Activated T-helper 2 cell treated with anti-CD3 and anti-CD28 coated beads, Interferon-gamma antibody, Interleukin-2, Interleukin-4, amounts not matched to agents 10 μg/mL and 5 μg/mL and 100 μg/mL, durations not matched to agents 14 hours and 24 hours and 36 hours (primary cell): ENCODE results near the gene FAM217B. TPM values are rescaled to one million over a fixed set of nuclear protein-coding genes. Genes with fewer than 3 reads are reported as not detected.
"Not testable (repeated sequence)": the region's sequence is repeated elsewhere in the genome, so short reads cannot be mapped to it uniquely, and the experiment has no call there.

ENCODE experiments used
- DNase-seq: peaks from one replicate; pipeline ENCODE4 v3.0.0; 2021; ENCODE audit warnings: low spot score
- H3K27ac Mint-ChIP-seq: one replicate; pipeline ENCODE4 v1.8.0; 2021; ENCODE audit warnings: mixed read lengths
- H3K27me3 Mint-ChIP-seq: one replicate; pipeline ENCODE4 v1.8.0; 2021; ENCODE audit warnings: low read depth, mixed read lengths
- H3K36me3 Mint-ChIP-seq: one replicate; pipeline ENCODE4 v1.8.0; 2021; ENCODE audit warnings: low read depth, mixed read lengths
- H3K4me1 Mint-ChIP-seq: one replicate; pipeline ENCODE4 v1.8.0; 2021; ENCODE audit warnings: low read depth, mixed read lengths
- H3K4me3 Mint-ChIP-seq: one replicate; pipeline ENCODE4 v1.8.0; 2021; ENCODE audit warnings: low read depth, mild to moderate bottlenecking, moderate library complexity, mixed read lengths
- H3K9me3 Mint-ChIP-seq: one replicate; pipeline ENCODE4 v1.8.0; 2021; ENCODE audit warnings: mixed read lengths
- intact Hi-C: fragments of 100-400 bp; cut with micrococcal nuclease; formaldehyde crosslinking; loops from one replicate; pipeline ENCODE4 v1.15.1; 2023
- total RNA-seq: library from RNA; stranded (reverse); gene quantifications from 2 replicates; pipeline ENCODE4 v1.2.3, GENCODE V29; 2022

FAM217B gene
- total RNA-seq, 1 donor from 2014 or later: 27.8 TPM

DNA sequence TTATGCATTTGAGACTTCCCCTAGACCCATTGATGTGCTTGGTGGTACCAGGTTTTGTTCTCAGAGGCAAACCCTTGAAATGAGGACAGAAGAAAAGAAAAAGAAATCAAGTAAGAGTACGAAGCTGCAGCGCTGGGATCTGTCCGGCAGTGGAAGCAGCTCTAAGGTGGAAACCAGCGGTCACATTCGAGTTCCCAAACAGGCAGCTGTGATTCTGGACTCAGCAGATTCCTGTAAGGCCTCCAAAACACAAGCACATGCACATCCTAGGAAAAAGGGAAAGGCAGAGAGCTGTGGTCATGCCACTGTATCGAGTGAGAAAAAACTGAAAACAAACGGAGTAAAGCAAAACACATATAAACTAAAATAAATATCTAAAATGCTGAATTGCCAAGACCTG, 4.5 kb downstream of the FAM217B start:
- Mint-ChIP-seq H3K4me3 (no peak overlapping the region), H3K27ac (no peak overlapping the region), H3K9me3 (no peaks in the 10 kb centered on the region), H3K4me1 (peaks cover 26% of the 10 kb centered on the region), H3K36me3 (peaks cover 33% of the 10 kb centered on the region), H3K27me3 (no peaks in the 10 kb centered on the region)
- DNase-seq: no peak
- intact Hi-C loops: loop anchor here (10.0 kb wide), 1 partner anchor 320 kb away; no protein-coding TSS in a partner anchor

- intact Hi-C loops: loop anchor here (10.0 kb wide), 1 partner anchor 320 kb away; no protein-coding TSS in a partner anchor
- no peaks in the 10 kb centered on the region for H3K9me3 Mint-ChIP-seq
- H3K36me3 Mint-ChIP-seq: peaks cover 33% of the 10 kb centered on the region
- H3K4me3 Mint-ChIP-seq: no peak overlapping the region
- no peak for DNase-seq
- no peaks in the 10 kb centered on the region for H3K27me3 Mint-ChIP-seq
- no peak overlapping the region for H3K27ac Mint-ChIP-seq
- peaks cover 26% of the 10 kb centered on the region for H3K4me1 Mint-ChIP-seq
Measured at GRCh38 chr20:59945175-59945574, 5.0 kb downstream of the FAM217B start.

- H3K27ac Mint-ChIP-seq: no peak overlapping the region
- DNase-seq: no peak
- intact Hi-C loops: loop anchor here (10.0 kb wide), 1 partner anchor 319 kb away; no protein-coding TSS in a partner anchor
- H3K9me3 Mint-ChIP-seq: no peaks in the 10 kb centered on the region
- no peak overlapping the region for H3K4me3 Mint-ChIP-seq
- peaks cover 26% of the 10 kb centered on the region for H3K4me1 Mint-ChIP-seq
- H3K36me3 Mint-ChIP-seq: peaks cover 33% of the 10 kb centered on the region
- no peaks in the 10 kb centered on the region for H3K27me3 Mint-ChIP-seq
Measured at GRCh38 chr20:59945731-59946130, 5.5 kb downstream of the FAM217B start.

- no peak for DNase-seq
- no peaks in the 10 kb centered on the region for H3K9me3 Mint-ChIP-seq
- H3K36me3 Mint-ChIP-seq: peaks cover 26% of the 10 kb centered on the region
- H3K27me3 Mint-ChIP-seq: no peaks in the 10 kb centered on the region
- peaks cover 14% of the 10 kb centered on the region for H3K4me1 Mint-ChIP-seq
- intact Hi-C loops: loop anchor here (10.0 kb wide), 1 partner anchor 317 kb away; no protein-coding TSS in a partner anchor
- H3K4me3 Mint-ChIP-seq: no peak overlapping the region
- no peak overlapping the region for H3K27ac Mint-ChIP-seq
Measured at GRCh38 chr20:59947376-59947775, 7.2 kb downstream of the FAM217B start.

- no peak overlapping the region for H3K27ac Mint-ChIP-seq
- H3K36me3 Mint-ChIP-seq: peaks cover 26% of the 10 kb centered on the region
- H3K27me3 Mint-ChIP-seq: no peaks in the 10 kb centered on the region
- no peak overlapping the region for H3K4me3 Mint-ChIP-seq
- no peaks in the 10 kb centered on the region for H3K9me3 Mint-ChIP-seq
- intact Hi-C loops: loop anchor here (10.0 kb wide), 1 partner anchor 317 kb away; no protein-coding TSS in a partner anchor
- H3K4me1 Mint-ChIP-seq: peaks cover 14% of the 10 kb centered on the region
- DNase-seq: no peak
Measured at GRCh38 chr20:59948212-59948611, 8.0 kb downstream of the FAM217B start.

- H3K4me3 Mint-ChIP-seq: peak overlapping the region; percentile 28
- peaks cover 21% of the 10 kb centered on the region for H3K36me3 Mint-ChIP-seq
- intact Hi-C loops: loop anchor here (10.0 kb wide), 1 partner anchor 316 kb away; no protein-coding TSS in a partner anchor
- peak overlapping the region; percentile 84 for H3K27ac Mint-ChIP-seq
- DNase-seq: no peak
- H3K4me1 Mint-ChIP-seq: peaks cover 14% of the 10 kb centered on the region
- H3K27me3 Mint-ChIP-seq: no peaks in the 10 kb centered on the region
- H3K9me3 Mint-ChIP-seq: no peaks in the 10 kb centered on the region
Measured at GRCh38 chr20:59948828-59949720, 8.9 kb downstream of the FAM217B start.

DNA sequence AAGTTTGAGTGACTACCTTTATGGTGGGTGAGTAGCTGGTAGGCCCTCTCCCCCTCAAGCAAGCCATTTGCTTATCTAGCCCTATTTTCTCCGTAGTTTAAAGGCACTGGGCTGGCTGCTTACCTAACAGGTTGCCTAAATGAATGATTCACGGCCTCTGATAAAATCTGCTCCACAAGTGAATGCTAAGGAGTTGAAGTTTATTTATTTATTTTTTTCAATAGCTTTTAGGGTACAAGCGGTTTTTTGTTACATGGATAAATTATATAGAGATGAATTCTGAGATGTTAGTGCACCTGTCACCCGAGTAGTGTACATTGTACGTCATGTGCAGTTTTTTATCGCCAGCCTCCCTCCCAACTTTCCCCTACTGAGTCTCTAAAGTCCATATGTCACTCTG, 9.7 kb downstream of the FAM217B start:
- Mint-ChIP-seq H3K4me1 (peaks cover 14% of the 10 kb centered on the region), H3K27me3 (no peaks in the 10 kb centered on the region), H3K27ac (no peak overlapping the region), H3K4me3 (no peak overlapping the region), H3K36me3 (peaks cover 13% of the 10 kb centered on the region), H3K9me3 (no peaks in the 10 kb centered on the region)
- no peak for DNase-seq
- intact Hi-C loops: loop anchor here (10.0 kb wide), 1 partner anchor 315 kb away; no protein-coding TSS in a partner anchor

- Mint-ChIP-seq H3K4me3 (no peak overlapping the region), H3K27me3 (no peaks in the 10 kb centered on the region), H3K36me3 (no peaks in the 10 kb centered on the region), H3K27ac (no peak overlapping the region), H3K9me3 (no peaks in the 10 kb centered on the region), H3K4me1 (peaks cover 4% of the 10 kb centered on the region)
- DNase-seq: no peak
- intact Hi-C loops: no loop called here
Measured at GRCh38 chr20:59954718-59955117, 14.5 kb downstream of the FAM217B start.

- Mint-ChIP-seq H3K9me3 (no peaks in the 10 kb centered on the region), H3K36me3 (no peaks in the 10 kb centered on the region), H3K27ac (no peak overlapping the region), H3K27me3 (no peaks in the 10 kb centered on the region), H3K4me3 (no peak overlapping the region), H3K4me1 (peaks cover 4% of the 10 kb centered on the region)
- DNase-seq: no peak
- intact Hi-C loops: no loop called here
Measured at GRCh38 chr20:59955131-59955796, 15.1 kb downstream of the FAM217B start.

GRCh38 chr20:59957568-59957967, 17.4 kb downstream of the FAM217B start:
- H3K9me3 Mint-ChIP-seq: not testable (repeated sequence)

GRCh38 chr20:59958123-59958522, 17.9 kb downstream of the FAM217B start, which contains the start of gene CDH26:
Gene CDH26 (plus strand): TSS chr20:59958423. CDS start chr20:59958727, 304 bp downstream.
- H3K27me3 Mint-ChIP-seq: no peaks in the 10 kb centered on the region
- intact Hi-C loops: no loop called here
- no peak for DNase-seq
- no peaks in the 10 kb centered on the region for H3K9me3 Mint-ChIP-seq
- H3K27ac Mint-ChIP-seq: no peak within 1 kb of the TSS
- no peak within 1 kb of the TSS for H3K4me3 Mint-ChIP-seq
- H3K4me1 Mint-ChIP-seq: peaks cover 4% of the 10 kb centered on the region
- no peaks in the 10 kb centered on the region for H3K36me3 Mint-ChIP-seq

More at GRCh38 chr20:59957568-59957967, 17.4 kb downstream of the FAM217B start:
- intact Hi-C loops, DNase-seq, H3K27ac Mint-ChIP-seq, H3K4me3 Mint-ChIP-seq, H3K36me3 Mint-ChIP-seq, H3K4me1 Mint-ChIP-seq, H3K27me3 Mint-ChIP-seq: not testable (repeated sequence)

- H3K36me3 Mint-ChIP-seq: no peaks in the 10 kb centered on the region
- no peak overlapping the region for H3K4me3 Mint-ChIP-seq
- no peak for DNase-seq
- intact Hi-C loops: no loop called here
- no peaks in the 10 kb centered on the region for H3K27me3 Mint-ChIP-seq
- peaks cover 4% of the 10 kb centered on the region for H3K4me1 Mint-ChIP-seq
- no peaks in the 10 kb centered on the region for H3K9me3 Mint-ChIP-seq
- H3K27ac Mint-ChIP-seq: no peak overlapping the region
Measured at GRCh38 chr20:59958626-59959025, 18.4 kb downstream of the FAM217B start.

DNA sequence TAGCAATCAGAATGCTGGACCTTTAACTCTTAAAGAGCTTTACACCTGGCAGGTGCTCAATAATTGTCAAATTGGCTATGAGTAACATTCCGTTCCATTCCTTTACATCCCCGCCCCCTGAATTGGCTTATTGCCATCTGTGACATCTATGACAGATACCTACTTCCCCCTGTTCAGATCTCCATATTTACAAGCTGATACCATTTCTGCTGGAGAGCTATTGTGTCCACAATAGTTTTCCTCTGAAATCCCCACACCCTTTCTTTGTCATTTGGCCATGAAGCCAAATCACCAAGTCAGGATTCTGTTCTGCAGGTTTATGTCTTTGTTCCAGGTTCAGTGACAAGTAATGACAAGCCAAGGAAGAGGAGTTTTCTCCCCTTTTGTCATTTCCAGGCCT, 21.2 kb downstream of the FAM217B start:
- no peak for DNase-seq
- H3K36me3 Mint-ChIP-seq: no peaks in the 10 kb centered on the region
- H3K9me3 Mint-ChIP-seq: no peaks in the 10 kb centered on the region
- no peaks in the 10 kb centered on the region for H3K27me3 Mint-ChIP-seq
- no peak overlapping the region for H3K4me3 Mint-ChIP-seq
- intact Hi-C loops: no loop called here
- H3K27ac Mint-ChIP-seq: no peak overlapping the region
- H3K4me1 Mint-ChIP-seq: no peaks in the 10 kb centered on the region
